ENCODE data around the gene GALNT10. TPM values are rescaled to one million over a fixed set of nuclear protein-coding genes. Genes with fewer than 3 reads are reported as not detected.

The GALNT10 gene
- total RNA-seq, 2 donors from 2014 or later, result 48.3 to 52.6 TPM

- ATAC-seq (no peak), DNase-seq (no peak)
- intact Hi-C loops (cut with DNase I, micrococcal nuclease), result no loop called here
These were observed 8.7 kb downstream of the GALNT10 start for GRCh38 chr5:154199263-154199662.

- ATAC-seq (no peak), DNase-seq (no peak)
- intact Hi-C loops (cut with DNase I, micrococcal nuclease), result no loop called here
These were observed 9.2 kb downstream of the GALNT10 start for GRCh38 chr5:154199671-154200220.

- DNase-seq (no peak), ATAC-seq (no peak)
- intact Hi-C loops (cut with DNase I, micrococcal nuclease), result no loop called here
These were observed 9.7 kb downstream of the GALNT10 start for GRCh38 chr5:154200221-154200620.

GRCh38 chr5:154201108-154201769 lies 10.7 kb downstream of the GALNT10 start:
- intact Hi-C loops (cut with DNase I, micrococcal nuclease), result no loop called here
- ATAC-seq (no peak), DNase-seq (no peak)

- DNase-seq, result peak in 1 of 2 donors; percentile 21
- peak; percentile 60 for ATAC-seq
- intact Hi-C loops (cut with DNase I, micrococcal nuclease), result no loop called here
These were observed 12.1 kb downstream of the GALNT10 start for GRCh38 chr5:154202379-154203260.

GRCh38 chr5:154203798-154204578 lies 13.5 kb downstream of the GALNT10 start:
- DNase-seq, result no peak
- intact Hi-C loops (cut with DNase I, micrococcal nuclease), result no loop called here

GRCh38 chr5:154205441-154206117 lies 15.0 kb downstream of the GALNT10 start:
- DNase-seq (no peak), ATAC-seq (no peak)
- intact Hi-C loops (cut with DNase I, micrococcal nuclease), result no loop called here

More at GRCh38 chr5:154203798-154204578, 13.5 kb downstream of the GALNT10 start:
- ATAC-seq, result peak; percentile 71

GRCh38 chr5:154206311-154206710 lies 15.8 kb downstream of the GALNT10 start:
- ATAC-seq (no peak), DNase-seq (no peak)
- intact Hi-C loops (cut with DNase I, micrococcal nuclease), result no loop called here

- no peak for ATAC-seq
- intact Hi-C loops (cut with DNase I, micrococcal nuclease), result no loop called here
- DNase-seq, result no peak
These were observed 16.7 kb downstream of the GALNT10 start for GRCh38 chr5:154207204-154207603.

- DNase-seq, result no peak
- intact Hi-C loops (cut with DNase I, micrococcal nuclease), result no loop called here
- ATAC-seq, result no peak
These were observed 19.1 kb downstream of the GALNT10 start for GRCh38 chr5:154209591-154210081.

- DNase-seq (no peak), ATAC-seq (no peak)
- intact Hi-C loops (cut with DNase I, micrococcal nuclease), result no loop called here
These were observed 19.6 kb downstream of the GALNT10 start for GRCh38 chr5:154210163-154210562.

- ATAC-seq, result no peak
- no peak for DNase-seq
- intact Hi-C loops (cut with DNase I, micrococcal nuclease), result no loop called here
These were observed 21.3 kb downstream of the GALNT10 start for GRCh38 chr5:154211641-154212390.

- ATAC-seq (no peak), DNase-seq (no peak)
- intact Hi-C loops (cut with DNase I, micrococcal nuclease), result no loop called here
These were observed 23.1 kb downstream of the GALNT10 start for GRCh38 chr5:154213592-154213991.

GRCh38 chr5:154214371-154215106 lies 24.0 kb downstream of the GALNT10 start:
- ATAC-seq (no peak), DNase-seq (no peak)
- intact Hi-C loops (cut with DNase I, micrococcal nuclease), result no loop called here

GRCh38 chr5:154215571-154216325 lies 25.2 kb downstream of the GALNT10 start:
- no peak for DNase-seq
- intact Hi-C loops (cut with DNase I, micrococcal nuclease), result no loop called here
- no peak for ATAC-seq

GRCh38 chr5:154217462-154217861 lies 26.9 kb downstream of the GALNT10 start:
- ATAC-seq (no peak), DNase-seq (no peak)
- intact Hi-C loops (cut with DNase I, micrococcal nuclease), result no loop called here

Measured in left colon (tissue), 2 donors.